ENCODE data around the gene ATP10D.
A peak's percentile ranks its signal among the peaks of the same experiment; 100 is the strongest.

The ATP10D gene

GRCh38 chr4:47471064-47471463 lies 14.0 kb upstream of the ATP10D start:
- Histone ChIP-seq H2AFZ (ENCODE audit: low read length, unreplicated experiment) (no peak overlapping the region), H3K27me3 (ENCODE audit: insufficient read depth, low read length) (no peaks in the 10 kb centered on the region), H3K79me2 (ENCODE audit: control insufficient read depth, insufficient read depth, low read length, unreplicated experiment) (no peaks in the 10 kb centered on the region), H3K4me1 (ENCODE audit: control insufficient read depth, insufficient read depth, low read length, unreplicated experiment) (peaks cover 19% of the 10 kb centered on the region), H3K27ac (ENCODE audit: low read depth, low read length) (no peak overlapping the region), H3K36me3 (ENCODE audit: insufficient read depth, low read length) (no peaks in the 10 kb centered on the region), H3K4me3 (ENCODE audit: low read depth, low read length) (no peak overlapping the region)

DNA sequence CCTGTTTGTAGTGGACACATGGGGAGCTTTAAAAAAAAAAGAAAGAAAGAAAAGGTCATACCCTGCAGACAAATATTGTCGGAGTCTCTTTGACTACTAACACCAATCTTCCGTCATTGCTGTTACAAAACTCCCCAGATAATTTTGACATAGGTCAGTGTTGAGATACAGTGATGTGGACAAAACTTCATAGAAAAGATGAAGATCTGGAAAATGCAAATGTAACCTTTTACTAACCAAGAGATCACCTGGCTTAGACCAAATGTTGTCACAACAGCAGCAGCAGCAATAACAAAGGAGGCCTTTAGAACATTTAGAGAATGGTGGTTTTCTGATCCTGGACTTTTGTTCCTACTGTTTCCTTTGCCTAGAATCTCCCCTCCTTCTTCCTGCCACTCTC lies 13.5 kb upstream of the ATP10D start:
- H3K4me1 ChIP-seq (ENCODE audit: control insufficient read depth, insufficient read depth, low read length, unreplicated experiment) = peaks cover 19% of the 10 kb centered on the region
- no peaks in the 10 kb centered on the region for H3K79me2 ChIP-seq (ENCODE audit: control insufficient read depth, insufficient read depth, low read length, unreplicated experiment)
- no peak overlapping the region for H3K27ac ChIP-seq (ENCODE audit: low read depth, low read length)
- no peaks in the 10 kb centered on the region for H3K27me3 ChIP-seq (ENCODE audit: insufficient read depth, low read length)
- no peaks in the 10 kb centered on the region for H3K36me3 ChIP-seq (ENCODE audit: insufficient read depth, low read length)
- no peak overlapping the region for H2AFZ ChIP-seq (ENCODE audit: low read length, unreplicated experiment)
- no peak overlapping the region for H3K4me3 ChIP-seq (ENCODE audit: low read depth, low read length)

GRCh38 chr4:47473141-47473750 lies 11.8 kb upstream of the ATP10D start:
- no peaks in the 10 kb centered on the region for H3K36me3 ChIP-seq (ENCODE audit: insufficient read depth, low read length)
- no peak overlapping the region for H3K27ac ChIP-seq (ENCODE audit: low read depth, low read length)
- H3K4me3 ChIP-seq (ENCODE audit: low read depth, low read length) = no peak overlapping the region
- H2AFZ ChIP-seq (ENCODE audit: low read length, unreplicated experiment) = no peak overlapping the region
- no peaks in the 10 kb centered on the region for H3K79me2 ChIP-seq (ENCODE audit: control insufficient read depth, insufficient read depth, low read length, unreplicated experiment)
- H3K4me1 ChIP-seq (ENCODE audit: control insufficient read depth, insufficient read depth, low read length, unreplicated experiment) = peaks cover 19% of the 10 kb centered on the region
- H3K27me3 ChIP-seq (ENCODE audit: insufficient read depth, low read length) = no peaks in the 10 kb centered on the region

- peaks cover 10% of the 10 kb centered on the region for H3K4me1 ChIP-seq (ENCODE audit: control insufficient read depth, insufficient read depth, low read length, unreplicated experiment)
- no peak overlapping the region for H2AFZ ChIP-seq (ENCODE audit: low read length, unreplicated experiment)
- no peaks in the 10 kb centered on the region for H3K27me3 ChIP-seq (ENCODE audit: insufficient read depth, low read length)
- no peaks in the 10 kb centered on the region for H3K79me2 ChIP-seq (ENCODE audit: control insufficient read depth, insufficient read depth, low read length, unreplicated experiment)
- no peak overlapping the region for H3K4me3 ChIP-seq (ENCODE audit: low read depth, low read length)
- H3K27ac ChIP-seq (ENCODE audit: low read depth, low read length) = no peak overlapping the region
- H3K36me3 ChIP-seq (ENCODE audit: insufficient read depth, low read length) = no peaks in the 10 kb centered on the region
These were observed 10.3 kb upstream of the ATP10D start for GRCh38 chr4:47474799-47475198.

GRCh38 chr4:47475411-47475810 lies 9.7 kb upstream of the ATP10D start:
- H3K79me2 ChIP-seq (ENCODE audit: control insufficient read depth, insufficient read depth, low read length, unreplicated experiment) = no peaks in the 10 kb centered on the region
- H3K4me3 ChIP-seq (ENCODE audit: low read depth, low read length) = no peak overlapping the region
- no peaks in the 10 kb centered on the region for H3K36me3 ChIP-seq (ENCODE audit: insufficient read depth, low read length)
- no peak overlapping the region for H3K27ac ChIP-seq (ENCODE audit: low read depth, low read length)
- peaks cover 4% of the 10 kb centered on the region for H3K4me1 ChIP-seq (ENCODE audit: control insufficient read depth, insufficient read depth, low read length, unreplicated experiment)
- H2AFZ ChIP-seq (ENCODE audit: low read length, unreplicated experiment) = no peak overlapping the region
- H3K27me3 ChIP-seq (ENCODE audit: insufficient read depth, low read length) = no peaks in the 10 kb centered on the region

GRCh38 chr4:47478804-47479203 lies 6.3 kb upstream of the ATP10D start:
- H3K36me3 ChIP-seq (ENCODE audit: insufficient read depth, low read length) = no peaks in the 10 kb centered on the region
- H3K4me3 ChIP-seq (ENCODE audit: low read depth, low read length) = no peak overlapping the region
- no peak overlapping the region for H2AFZ ChIP-seq (ENCODE audit: low read length, unreplicated experiment)
- no peak overlapping the region for H3K27ac ChIP-seq (ENCODE audit: low read depth, low read length)
- H3K27me3 ChIP-seq (ENCODE audit: insufficient read depth, low read length) = no peaks in the 10 kb centered on the region
- peaks cover 12% of the 10 kb centered on the region for H3K4me1 ChIP-seq (ENCODE audit: control insufficient read depth, insufficient read depth, low read length, unreplicated experiment)
- no peaks in the 10 kb centered on the region for H3K79me2 ChIP-seq (ENCODE audit: control insufficient read depth, insufficient read depth, low read length, unreplicated experiment)

DNA sequence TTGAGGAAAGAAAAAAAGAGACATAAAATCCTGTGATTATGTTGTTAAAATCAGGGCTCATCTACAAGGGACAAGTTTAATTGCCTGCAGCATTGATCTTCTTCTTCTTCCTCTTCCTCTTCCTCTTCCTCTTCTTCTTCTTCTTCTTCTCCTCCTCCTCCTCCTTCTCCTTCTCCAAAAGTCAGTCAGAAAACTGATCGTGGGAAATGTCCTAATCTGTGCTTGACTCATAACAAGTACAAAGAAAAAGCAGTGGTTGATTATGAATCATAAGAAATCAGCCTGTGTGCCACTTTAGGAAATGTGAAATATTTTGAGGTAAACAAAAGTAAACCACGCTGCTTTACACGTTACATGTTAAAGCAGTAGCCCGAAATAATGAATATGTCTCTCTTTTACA lies 2.7 kb upstream of the ATP10D start:
- Histone ChIP-seq H3K27me3 (ENCODE audit: insufficient read depth, low read length) (no peaks in the 10 kb centered on the region), H3K4me1 (ENCODE audit: control insufficient read depth, insufficient read depth, low read length, unreplicated experiment) (peaks cover 14% of the 10 kb centered on the region), H3K36me3 (ENCODE audit: insufficient read depth, low read length) (no peaks in the 10 kb centered on the region), H3K79me2 (ENCODE audit: control insufficient read depth, insufficient read depth, low read length, unreplicated experiment) (peaks cover 16% of the 10 kb centered on the region), H3K27ac (ENCODE audit: low read depth, low read length) (peak overlapping the region; percentile 40), H2AFZ (ENCODE audit: low read length, unreplicated experiment) (peak overlapping the region; percentile 87), H3K4me3 (ENCODE audit: low read depth, low read length) (no peak overlapping the region)

GRCh38 chr4:47483745-47484144 lies 1.3 kb upstream of the ATP10D start:
- Histone ChIP-seq H3K79me2 (ENCODE audit: control insufficient read depth, insufficient read depth, low read length, unreplicated experiment) (peaks cover 23% of the 10 kb centered on the region), H3K27ac (ENCODE audit: low read depth, low read length) (no peak overlapping the region), H3K4me1 (ENCODE audit: control insufficient read depth, insufficient read depth, low read length, unreplicated experiment) (peaks cover 20% of the 10 kb centered on the region), H2AFZ (ENCODE audit: low read length, unreplicated experiment) (peak overlapping the region; percentile 50), H3K27me3 (ENCODE audit: insufficient read depth, low read length) (no peaks in the 10 kb centered on the region), H3K4me3 (ENCODE audit: low read depth, low read length) (no peak overlapping the region), H3K36me3 (ENCODE audit: insufficient read depth, low read length) (no peaks in the 10 kb centered on the region)

GRCh38 chr4:47484168-47484567 lies 907 bp upstream of the ATP10D start:
- H3K36me3 ChIP-seq (ENCODE audit: insufficient read depth, low read length) = no peaks in the 10 kb centered on the region
- H2AFZ ChIP-seq (ENCODE audit: low read length, unreplicated experiment) = peak overlapping the region; percentile 50
- H3K4me3 ChIP-seq (ENCODE audit: low read depth, low read length) = no peak overlapping the region
- H3K79me2 ChIP-seq (ENCODE audit: control insufficient read depth, insufficient read depth, low read length, unreplicated experiment) = peaks cover 27% of the 10 kb centered on the region
- H3K27ac ChIP-seq (ENCODE audit: low read depth, low read length) = 0 out of 2 replicates have a peak overlapping the region, but pooled peaks have one; percentile 87
- no peaks in the 10 kb centered on the region for H3K27me3 ChIP-seq (ENCODE audit: insufficient read depth, low read length)
- peaks cover 20% of the 10 kb centered on the region for H3K4me1 ChIP-seq (ENCODE audit: control insufficient read depth, insufficient read depth, low read length, unreplicated experiment)

DNA sequence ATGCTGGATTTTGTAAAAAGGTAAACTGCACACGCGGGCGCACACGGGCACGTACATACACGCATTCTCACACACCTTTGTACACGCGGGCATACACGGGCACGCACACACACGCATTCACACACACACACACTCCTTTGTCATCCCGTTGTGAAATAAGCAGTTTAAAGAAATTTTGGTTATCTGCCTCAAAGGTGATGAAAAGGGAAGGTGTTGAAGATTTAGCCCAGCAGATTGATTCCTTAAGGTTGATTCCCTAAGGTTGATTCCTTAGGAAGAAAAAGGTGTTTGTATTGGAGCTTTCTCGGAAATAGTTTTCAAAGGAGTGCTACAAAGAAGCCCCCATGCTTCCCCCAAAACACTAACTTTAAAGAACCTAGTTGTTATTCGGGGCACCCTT lies 693 bp downstream of the ATP10D start:
- peaks cover 20% of the 10 kb centered on the region for H3K4me1 ChIP-seq (ENCODE audit: control insufficient read depth, insufficient read depth, low read length, unreplicated experiment)
- peaks cover 31% of the 10 kb centered on the region for H3K79me2 ChIP-seq (ENCODE audit: control insufficient read depth, insufficient read depth, low read length, unreplicated experiment)

DNA sequence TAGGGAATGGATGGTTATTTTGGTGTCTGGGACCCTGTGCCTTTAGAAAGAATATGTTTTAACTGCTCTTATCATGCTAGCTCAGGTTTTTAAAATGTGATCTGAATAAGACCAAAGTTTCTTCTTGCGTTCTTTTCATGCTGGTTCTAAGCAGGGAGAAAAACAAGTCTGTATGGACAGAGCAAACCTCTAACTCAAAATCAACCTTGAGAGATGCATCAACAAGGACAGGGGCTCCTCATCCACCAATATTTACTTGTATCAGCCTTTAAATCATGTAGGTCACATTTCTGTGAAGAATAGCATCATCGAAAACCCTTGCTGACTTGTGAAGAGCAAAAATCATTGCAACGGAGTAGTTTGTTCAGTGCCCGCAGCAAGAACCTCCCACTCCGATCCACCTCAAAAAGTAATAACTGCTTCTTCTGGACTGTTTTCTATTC lies 1.2 kb downstream of the ATP10D start:
- Histone ChIP-seq H3K27ac (ENCODE audit: low read depth, low read length) (peak overlapping the region; percentile 87), H3K4me1 (ENCODE audit: control insufficient read depth, insufficient read depth, low read length, unreplicated experiment) (peaks cover 20% of the 10 kb centered on the region), H3K36me3 (ENCODE audit: insufficient read depth, low read length) (peaks cover 3% of the 10 kb centered on the region; the same call in 1 of the 2 replicates), H2AFZ (ENCODE audit: low read length, unreplicated experiment) (peak overlapping the region; percentile 89), H3K79me2 (ENCODE audit: control insufficient read depth, insufficient read depth, low read length, unreplicated experiment) (peaks cover 32% of the 10 kb centered on the region), H3K4me3 (ENCODE audit: low read depth, low read length) (peak overlapping the region; percentile 91), H3K27me3 (ENCODE audit: insufficient read depth, low read length) (no peaks in the 10 kb centered on the region)

More for the DNA sequence above, 693 bp downstream of the ATP10D start:
- Histone ChIP-seq H3K36me3 (ENCODE audit: insufficient read depth, low read length) (no peaks in the 10 kb centered on the region), H3K27ac (ENCODE audit: low read depth, low read length) (peak overlapping the region; percentile 87), H3K27me3 (ENCODE audit: insufficient read depth, low read length) (no peaks in the 10 kb centered on the region), H2AFZ (ENCODE audit: low read length, unreplicated experiment) (peak overlapping the region; percentile 89), H3K4me3 (ENCODE audit: low read depth, low read length) (peak overlapping the region; percentile 91)
